ENCODE data around the gene ZDHHC11.

GRCh38 chr5:863244-863805 lies 12.5 kb upstream of the ZDHHC11 start:
- TF ChIP-seq CTCF (IDR thresholded peaks at IDR 0.05) (no peak), POLR2A (IDR thresholded peaks at IDR 0.05) (no peak)
